GM12878 (cell line): ENCODE data around the gene MSRB1.

ENCODE experiments used
- ATF7 ChIP-seq: fragments of 450-650 bp; IDR thresholded peaks from 2 replicates; pipeline ENCODE4 v1.6.1; 2016; ENCODE audit warnings: low read depth, mild to moderate bottlenecking
- CTCF ChIP-seq, 3 experiments: IDR thresholded peaks in 2 of 3; conservative IDR thresholded peaks in 1 of 3; 2 replicates each; pipeline ENCODE4 v1.5.1; 2011; ENCODE audit warnings: low read depth in 3 of 3, low read length in 3 of 3, mild to moderate bottlenecking in 3 of 3, control low read depth in 2 of 3, moderate library complexity in 2 of 3, inconsistent platforms in 1 of 3, mixed read lengths in 1 of 3; ENCODE audit not compliant: control insufficient read depth in 2 of 3, insufficient read depth in 1 of 3; ENCODE audit errors: extremely low read depth in 1 of 3
- USF2 ChIP-seq: IDR thresholded peaks from 2 replicates; pipeline ENCODE4 v1.6.1; 2011; ENCODE audit warnings: low read depth, low read length, improper control_type of control experiment, borderline replicate concordance

GRCh38 chr16:1989209-1990100 lies 46.5 kb upstream of the MSRB1 start, which contains the start of gene SYNGR3:
- TF ChIP-seq USF2 (no peak), ATF7 (no peak), CTCF (IDR thresholded peaks at IDR 0.05 in 2 of 3, conservative IDR thresholded peaks at IDR 0.05 in 1 of 3; ENCODE audit: control insufficient read depth in 2 of 3, extremely low read depth in 1 of 3, insufficient read depth in 1 of 3, low read depth in 3 of 3, low read length in 3 of 3) (no peak)
